ENCODE measurements around the gene MAVS.
A peak's percentile ranks its signal among the peaks of the same experiment; 100 is the strongest.

MAVS gene

GRCh38 chr20:3820901-3821727, 25.5 kb upstream of the MAVS start:
- peak overlapping the region; percentile 85; the same call in 1 of the 2 replicates for H2AFZ ChIP-seq (ENCODE audit: low read depth)

GRCh38 chr20:3821996-3822395, 24.6 kb upstream of the MAVS start:
- peaks cover 12% of the 10 kb centered on the region for H3K4me1 ChIP-seq (ENCODE audit: low read depth, poor library complexity, severe bottlenecking)
- no peaks in the 10 kb centered on the region for H3K36me3 ChIP-seq (ENCODE audit: insufficient read depth)
- no peak for TF ChIP-seq CTCF (conservative IDR thresholded peaks at IDR 0.05; ENCODE audit: low read depth, low read length)
- no peak overlapping the region for H3K4me2 ChIP-seq
- H4K20me1 ChIP-seq (ENCODE audit: insufficient read depth): no peaks in the 10 kb centered on the region
- no peak overlapping the region for H3K4me3 ChIP-seq (IDR thresholded peaks at IDR 0.05; ENCODE audit: insufficient read depth, low read depth, low read length)
- H3K27ac ChIP-seq: no peak overlapping the region
- no peak overlapping the region for H2AFZ ChIP-seq (ENCODE audit: low read depth)
- H3K79me2 ChIP-seq (ENCODE audit: insufficient read depth, low read depth): no peaks in the 10 kb centered on the region
- no peak overlapping the region for H3K9ac ChIP-seq
- no peaks in the 10 kb centered on the region for H3K27me3 ChIP-seq (ENCODE audit: insufficient read depth, low read depth)

More at GRCh38 chr20:3820901-3821727, 25.5 kb upstream of the MAVS start:
- TF ChIP-seq CTCF (conservative IDR thresholded peaks at IDR 0.05; ENCODE audit: low read depth, low read length): no peak
- Histone ChIP-seq H3K4me1 (ENCODE audit: low read depth, poor library complexity, severe bottlenecking) (peaks cover 12% of the 10 kb centered on the region), H3K36me3 (ENCODE audit: insufficient read depth) (no peaks in the 10 kb centered on the region), H3K79me2 (ENCODE audit: insufficient read depth, low read depth) (no peaks in the 10 kb centered on the region), H3K27ac (peak overlapping the region; percentile 94), H3K4me2 (peak overlapping the region; percentile 62), H3K9ac (peak overlapping the region; percentile 96), H4K20me1 (ENCODE audit: insufficient read depth) (no peaks in the 10 kb centered on the region), H3K27me3 (ENCODE audit: insufficient read depth, low read depth) (no peaks in the 10 kb centered on the region), H3K4me3 (IDR thresholded peaks at IDR 0.05; ENCODE audit: insufficient read depth, low read depth, low read length) (no peak overlapping the region)

- Histone ChIP-seq H3K36me3 (ENCODE audit: insufficient read depth) (no peaks in the 10 kb centered on the region), H3K27me3 (ENCODE audit: insufficient read depth, low read depth) (no peaks in the 10 kb centered on the region), H3K4me1 (ENCODE audit: low read depth, poor library complexity, severe bottlenecking) (peaks cover 7% of the 10 kb centered on the region), H2AFZ (ENCODE audit: low read depth) (no peak overlapping the region), H3K4me2 (no peak overlapping the region), H3K4me3 (IDR thresholded peaks at IDR 0.05; ENCODE audit: insufficient read depth, low read depth, low read length) (no peak overlapping the region), H3K9ac (no peak overlapping the region), H3K27ac (no peak overlapping the region), H3K79me2 (ENCODE audit: insufficient read depth, low read depth) (no peaks in the 10 kb centered on the region), H4K20me1 (ENCODE audit: insufficient read depth) (no peaks in the 10 kb centered on the region)
- TF ChIP-seq CTCF (conservative IDR thresholded peaks at IDR 0.05; ENCODE audit: low read depth, low read length): no peak
Observed at GRCh38 chr20:3823881-3824280, 22.8 kb upstream of the MAVS start.

- H3K4me2 ChIP-seq: no peak overlapping the region
- H2AFZ ChIP-seq (ENCODE audit: low read depth): no peak overlapping the region
- H3K9ac ChIP-seq: no peak overlapping the region
- H3K4me3 ChIP-seq (IDR thresholded peaks at IDR 0.05; ENCODE audit: insufficient read depth, low read depth, low read length): no peak overlapping the region
- H3K79me2 ChIP-seq (ENCODE audit: insufficient read depth, low read depth): no peaks in the 10 kb centered on the region
- no peaks in the 10 kb centered on the region for H3K36me3 ChIP-seq (ENCODE audit: insufficient read depth)
- no peaks in the 10 kb centered on the region for H4K20me1 ChIP-seq (ENCODE audit: insufficient read depth)
- no peak overlapping the region for H3K27ac ChIP-seq
- TF ChIP-seq CTCF (conservative IDR thresholded peaks at IDR 0.05; ENCODE audit: low read depth, low read length): no peak
- no peaks in the 10 kb centered on the region for H3K27me3 ChIP-seq (ENCODE audit: insufficient read depth, low read depth)
- peaks cover 7% of the 10 kb centered on the region for H3K4me1 ChIP-seq (ENCODE audit: low read depth, poor library complexity, severe bottlenecking)
Observed at GRCh38 chr20:3825526-3825925, 21.1 kb upstream of the MAVS start.

Data from KMS-11 (cell line).